AG08396 (cell line): ENCODE results near the gene FAM131A.

Source experiments
- DNase-seq: peaks from one replicate; pipeline ENCODE4 v3.0.0; 2012; ENCODE audit warnings: low spot score, mixed read lengths

FAM131A gene

GRCh38 chr3:184337399-184337714, at the start of gene FAM131A:
Gene FAM131A (plus strand): TSS chr3:184337600. CDS start chr3:184337631, 31 bp downstream.
- DNase-seq, result peak; percentile 58

- peak; percentile 77 for DNase-seq
These were observed 47.9 kb upstream of the FAM131A start for GRCh38 chr3:184289426-184289938.

GRCh38 chr3:184290331-184290730, 47.1 kb upstream of the FAM131A start:
- DNase-seq, result no peak

GRCh38 chr3:184291044-184291737, 46.2 kb upstream of the FAM131A start:
- no peak for DNase-seq

GRCh38 chr3:184291738-184292445, 45.5 kb upstream of the FAM131A start:
- no peak for DNase-seq

- DNase-seq, result no peak
These were observed 41.6 kb upstream of the FAM131A start for GRCh38 chr3:184295771-184296170.

GRCh38 chr3:184296616-184297015, 40.8 kb upstream of the FAM131A start:
- no peak for DNase-seq

GRCh38 chr3:184298759-184299487, 38.5 kb upstream of the FAM131A start, which contains the start of gene PSMD2:
Gene PSMD2 (plus strand): TSS chr3:184299241. CDS start chr3:184299267, 26 bp downstream.
- DNase-seq, result peak; percentile 99

GRCh38 chr3:184299488-184300377, 37.7 kb upstream of the FAM131A start:
- DNase-seq, result no peak

- no peak for DNase-seq
These were observed 37.1 kb upstream of the FAM131A start for GRCh38 chr3:184300378-184300720.

- no peak for DNase-seq
These were observed 31.8 kb upstream of the FAM131A start for GRCh38 chr3:184305577-184305976.

- no peak for DNase-seq
These were observed 30.9 kb upstream of the FAM131A start for GRCh38 chr3:184306341-184306972.

- no peak for DNase-seq
These were observed 29.5 kb upstream of the FAM131A start for GRCh38 chr3:184307915-184308314.

- no peak for DNase-seq
These were observed 28.7 kb upstream of the FAM131A start for GRCh38 chr3:184308744-184309143.

- no peak for DNase-seq
These were observed 25.8 kb upstream of the FAM131A start for GRCh38 chr3:184311633-184312032.

GRCh38 chr3:184314363-184314699, 23.1 kb upstream of the FAM131A start, which contains the start of gene EIF4G1:
Gene EIF4G1 (plus strand): TSS chr3:184314606. CDS start chr3:184315797, 1,191 bp downstream.
- peak; percentile 97 for DNase-seq

GRCh38 chr3:184314700-184315542, 22.5 kb upstream of the FAM131A start:
- peak; percentile 89 for DNase-seq

GRCh38 chr3:184315543-184315867, 21.9 kb upstream of the FAM131A start:
- no peak for DNase-seq

- no peak for DNase-seq
These were observed 21.3 kb upstream of the FAM131A start for GRCh38 chr3:184315871-184316661.

- DNase-seq, result no peak
These were observed 20.6 kb upstream of the FAM131A start for GRCh38 chr3:184316792-184317191.
